K562 (cell line): ENCODE data around the gene PHF12. TPM values are rescaled to one million over a fixed set of nuclear protein-coding genes. Genes with fewer than 3 reads are reported as not detected.

Experiments used
- CTBP1 ChIP-seq: fragments of 450-650 bp; IDR thresholded peaks from 2 replicates; pipeline ENCODE4 v1.6.1; 2016; ENCODE audit warnings: borderline replicate concordance
- E2F6 ChIP-seq, 2 experiments: IDR thresholded peaks; 2 replicates each; pipeline ENCODE4 v1.6.1; 2011; ENCODE audit warnings: borderline replicate concordance in 1 of 2, control low read depth in 1 of 2, low read depth in 1 of 2, low read length in 1 of 2, mild to moderate bottlenecking in 1 of 2, mixed read lengths in 1 of 2, moderate library complexity in 1 of 2; ENCODE audit not compliant: insufficient read depth in 1 of 2, insufficient read length in 1 of 2, poor library complexity in 1 of 2, severe bottlenecking in 1 of 2; ENCODE audit errors: extremely low read depth in 1 of 2
- ESRRA ChIP-seq: fragments of 450-650 bp; IDR thresholded peaks from 2 replicates; pipeline ENCODE4 v1.6.1; 2014; ENCODE audit warnings: low read depth, mild to moderate bottlenecking, moderate library complexity, borderline replicate concordance
- FOXJ2 ChIP-seq: fragments of 200-800 bp; sonication (Bioruptor generic); IDR thresholded peaks from 2 replicates; pipeline ENCODE4 v1.6.1; 2016; ENCODE audit warnings: missing genetic modification characterization, missing compliant biosample characterization
- GTF2A2 ChIP-seq: IDR thresholded peaks from 2 replicates; pipeline ENCODE4 v1.6.1; 2016; ENCODE audit warnings: mild to moderate bottlenecking, missing genetic modification characterization, missing compliant biosample characterization
- HLTF ChIP-seq: fragments of 450-650 bp; IDR thresholded peaks from 2 replicates; pipeline ENCODE4 v1.6.1; 2016
- HNRNPLL ChIP-seq: fragments of 200-400 bp; formaldehyde crosslinking; IDR thresholded peaks from 2 replicates; pipeline ENCODE4 v1.6.1; 2017; ENCODE audit warnings: low read length, low read depth, mild to moderate bottlenecking; ENCODE audit not compliant: poor library complexity, severe bottlenecking
- HOXB6 ChIP-seq: fragments of 250-450 bp; sonication (Bioruptor Pico); IDR thresholded peaks from 2 replicates; pipeline ENCODE4 v1.5.1; 2022; ENCODE audit warnings: mild to moderate bottlenecking, borderline replicate concordance
- KHSRP ChIP-seq: fragments of 450-650 bp; IDR thresholded peaks from 2 replicates; pipeline ENCODE4 v1.6.1; 2017
- NCOA2 ChIP-seq, 2 experiments: fragments of 450-650 bp; IDR thresholded peaks; 2 replicates each; pipeline ENCODE4 v1.6.1; 2018; ENCODE audit warnings: mild to moderate bottlenecking in 2 of 2, moderate library complexity in 1 of 2; ENCODE audit not compliant: partially characterized antibody in 2 of 2
- NONO ChIP-seq, 2 experiments: fragments of 200-400 bp in 1 of 2; fragments of 450-650 bp in 1 of 2; formaldehyde crosslinking in 1 of 2; IDR thresholded peaks; 2 replicates each; pipeline ENCODE4 v1.6.1; 2017; ENCODE audit warnings: low read depth in 2 of 2, mild to moderate bottlenecking in 2 of 2, moderate library complexity in 2 of 2, low read length in 1 of 2
- PHF8 ChIP-seq: fragments of 200-600 bp; sonication (generic); IDR thresholded peaks from 2 replicates; pipeline ENCODE4 v1.6.1; 2012; ENCODE audit warnings: mixed run types, mild to moderate bottlenecking, inconsistent platforms, low read length, moderate library complexity, borderline replicate concordance
- POLR2H ChIP-seq: IDR thresholded peaks from 2 replicates; pipeline ENCODE4 v1.6.1; 2016; ENCODE audit warnings: missing genetic modification characterization, low read depth, mild to moderate bottlenecking, control low read depth, missing compliant biosample characterization, moderate library complexity
- RBBP5 ChIP-seq: fragments of 200-600 bp; sonication (generic); IDR thresholded peaks from 2 replicates; pipeline ENCODE4 v1.6.1; 2012; ENCODE audit warnings: borderline replicate concordance, mild to moderate bottlenecking, low read length, control low read depth, inconsistent platforms; ENCODE audit not compliant: insufficient read depth, poor library complexity, severe bottlenecking
- SPI1 ChIP-seq: IDR thresholded peaks from 2 replicates; pipeline ENCODE4 v1.6.1; 2011; ENCODE audit warnings: low read depth, low read length, control low read depth, borderline replicate concordance
- U2AF1 ChIP-seq: fragments of 200-400 bp; formaldehyde crosslinking; optimal IDR thresholded peaks from 2 replicates; pipeline ENCODE3; 2017; ENCODE audit warnings: mild to moderate bottlenecking, low read depth, low read length, moderate library complexity
- XRCC4 ChIP-seq: IDR thresholded peaks from one replicate; pipeline ENCODE4 v1.6.1; 2011; ENCODE audit not compliant: insufficient read depth, insufficient read length; ENCODE audit errors: extremely low read depth
- ZC3H4 ChIP-seq: sonication (generic); formaldehyde crosslinking; IDR thresholded peaks from 2 replicates; pipeline ENCODE4 v1.9.0; 2021; ENCODE audit warnings: missing genetic modification reagents, borderline replicate concordance
- ZNF12 ChIP-seq: sonication (generic); formaldehyde crosslinking; IDR thresholded peaks from 2 replicates; pipeline ENCODE4 v1.4.0; 2020; ENCODE audit warnings: mild to moderate bottlenecking, missing genetic modification reagents
- ZNF830 ChIP-seq: fragments of 250-450 bp; sonication (Bioruptor Pico); IDR thresholded peaks from 2 replicates; pipeline ENCODE4 v1.5.0; 2021; ENCODE audit warnings: mild to moderate bottlenecking
- polyA plus RNA-seq, 8 experiments: library from polyadenylated mRNA; depleted of rRNA in 4 of 8; stranded (reverse) in 5 of 8; unstranded in 3 of 8; fragments of >200 nt; fragmentation: Nextera tagmentation in 2 of 8; fragmentation: Illumina TruSeq in 1 of 8; extraction: Ambion mirVana in 2 of 8; extraction: Trizol in 1 of 8; gene quantifications; 2 replicates each; pipeline versions ENCODE4 v1.2.1 to v1.2.3, GENCODE V29; 2011 to 2014; ENCODE audit warnings: inconsistent platforms in 1 of 8, missing spikeins in 1 of 8
- total RNA-seq, 7 experiments: library from RNA; depleted of rRNA in 6 of 7; stranded (reverse); fragments of >200 nt in 6 of 7; fragmentation: Illumina TruSeq in 2 of 7; extraction: Trizol in 2 of 7; gene quantifications; 2 replicates each; pipeline versions ENCODE4 v1.2.1 to v1.2.3, GENCODE V29; 2011 to 2021; ENCODE audit warnings: low replicate concordance in 1 of 7
- TF ChIP-seq, protein P1 (sequence below): fragments of 250-450 bp; sonication (Bioruptor Pico); IDR thresholded peaks from 2 replicates; pipeline ENCODE4 v1.9.0; 2021; ENCODE audit warnings: mild to moderate bottlenecking, inconsistent platforms
- TF ChIP-seq, protein P2 (sequence below): fragments of 450-650 bp; IDR thresholded peaks from 2 replicates; pipeline ENCODE4 v1.6.1; 2016; ENCODE audit warnings: antibody characterized with exemption

PHF12 gene
- total and polyA plus RNA-seq, 9 of the 15 experiments (the other 6 are each of a cell fraction or from before 2014, with no cell fraction given), result 0.82 to 31.3 (median 13.5) TPM

DNA sequence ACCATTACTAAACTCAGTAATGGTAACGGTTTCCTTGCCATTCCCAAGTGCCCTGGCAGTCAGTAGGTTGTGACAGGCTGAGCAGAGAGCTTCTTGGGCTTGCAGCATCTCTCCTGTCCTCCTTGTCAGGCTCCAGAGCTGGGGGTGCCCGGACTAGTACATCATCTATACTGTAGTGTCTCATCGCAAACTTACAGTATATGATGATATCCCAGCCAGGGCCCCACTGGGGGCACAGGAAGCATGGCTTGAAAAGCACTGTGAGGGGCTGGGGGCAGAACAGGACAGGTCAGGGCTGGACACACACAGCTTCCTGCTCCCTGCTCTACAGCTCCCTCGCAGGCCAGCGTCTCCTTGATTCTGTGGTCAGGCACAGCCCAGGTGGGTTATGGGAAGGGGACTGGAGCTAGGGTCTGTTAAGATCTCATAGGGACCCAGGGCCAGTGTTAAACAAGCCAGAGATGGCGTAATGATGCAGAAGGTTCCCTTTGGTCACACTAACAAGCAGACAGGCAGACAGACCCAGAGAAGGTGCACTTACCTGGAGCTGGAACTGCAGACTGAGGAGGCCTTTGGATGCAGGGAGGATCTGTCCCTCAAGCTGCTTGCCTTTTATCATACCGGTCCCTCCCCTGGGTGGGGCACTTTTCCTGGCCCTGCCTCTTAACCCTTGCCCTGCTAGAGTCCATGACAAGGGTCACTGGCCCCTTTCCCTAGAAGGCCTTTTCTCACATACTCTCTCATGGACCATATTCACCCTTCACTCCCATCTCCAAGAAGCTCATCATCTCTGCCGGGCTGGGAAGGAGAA, 89.7 kb downstream of the PHF12 start (continued):
- TF ChIP-seq, protein P1, sequence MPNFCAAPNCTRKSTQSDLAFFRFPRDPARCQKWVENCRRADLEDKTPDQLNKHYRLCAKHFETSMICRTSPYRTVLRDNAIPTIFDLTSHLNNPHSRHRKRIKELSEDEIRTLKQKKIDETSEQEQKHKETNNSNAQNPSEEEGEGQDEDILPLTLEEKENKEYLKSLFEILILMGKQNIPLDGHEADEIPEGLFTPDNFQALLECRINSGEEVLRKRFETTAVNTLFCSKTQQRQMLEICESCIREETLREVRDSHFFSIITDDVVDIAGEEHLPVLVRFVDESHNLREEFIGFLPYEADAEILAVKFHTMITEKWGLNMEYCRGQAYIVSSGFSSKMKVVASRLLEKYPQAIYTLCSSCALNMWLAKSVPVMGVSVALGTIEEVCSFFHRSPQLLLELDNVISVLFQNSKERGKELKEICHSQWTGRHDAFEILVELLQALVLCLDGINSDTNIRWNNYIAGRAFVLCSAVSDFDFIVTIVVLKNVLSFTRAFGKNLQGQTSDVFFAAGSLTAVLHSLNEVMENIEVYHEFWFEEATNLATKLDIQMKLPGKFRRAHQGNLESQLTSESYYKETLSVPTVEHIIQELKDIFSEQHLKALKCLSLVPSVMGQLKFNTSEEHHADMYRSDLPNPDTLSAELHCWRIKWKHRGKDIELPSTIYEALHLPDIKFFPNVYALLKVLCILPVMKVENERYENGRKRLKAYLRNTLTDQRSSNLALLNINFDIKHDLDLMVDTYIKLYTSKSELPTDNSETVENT (CRISPR knock-in tag), result 0 out of 2 replicates have a peak, but pooled peaks have one; percentile 47
- TF ChIP-seq KHSRP (no peak), HOXB6 (CRISPR knock-in tag) (no peak), XRCC4 (no peak), GTF2A2 (tag) (0 out of 2 replicates have a peak, but pooled peaks have one; percentile 45), FOXJ2 (tag) (no peak), ESRRA (peak; percentile 73; the same call in 1 of the 2 replicates), HNRNPLL (no peak), NCOA2 (IDR thresholded peaks at IDR 0.05; ENCODE audit: partially characterized antibody in 2 of 2) (no peak), U2AF1 (no peak), POLR2H (tag) (no peak; the same call in 1 of the 2 replicates), ZNF12 (CRISPR knock-in tag) (no peak), E2F6 (IDR thresholded peaks at IDR 0.05; ENCODE audit: borderline replicate concordance in 1 of 2, extremely low read depth in 1 of 2, insufficient read depth in 1 of 2, insufficient read length in 1 of 2, low read depth in 1 of 2, low read length in 1 of 2, poor library complexity in 1 of 2, severe bottlenecking in 1 of 2) (peak in 1 of 2 experiments; percentile 12), PHF8 (peak; percentile 71; the same call in 1 of the 2 replicates), ZNF830 (CRISPR knock-in tag) (no peak), ZC3H4 (no peak; the same call in 1 of the 2 replicates), SPI1 (no peak), RBBP5 (peak; percentile 26), NONO (IDR thresholded peaks at IDR 0.05; ENCODE audit: low read depth in 2 of 2, low read length in 1 of 2) (no peak), CTBP1 (peak; percentile 97), HLTF (peak; percentile 9; the same call in 1 of the 2 replicates)
- TF ChIP-seq, protein P2, sequence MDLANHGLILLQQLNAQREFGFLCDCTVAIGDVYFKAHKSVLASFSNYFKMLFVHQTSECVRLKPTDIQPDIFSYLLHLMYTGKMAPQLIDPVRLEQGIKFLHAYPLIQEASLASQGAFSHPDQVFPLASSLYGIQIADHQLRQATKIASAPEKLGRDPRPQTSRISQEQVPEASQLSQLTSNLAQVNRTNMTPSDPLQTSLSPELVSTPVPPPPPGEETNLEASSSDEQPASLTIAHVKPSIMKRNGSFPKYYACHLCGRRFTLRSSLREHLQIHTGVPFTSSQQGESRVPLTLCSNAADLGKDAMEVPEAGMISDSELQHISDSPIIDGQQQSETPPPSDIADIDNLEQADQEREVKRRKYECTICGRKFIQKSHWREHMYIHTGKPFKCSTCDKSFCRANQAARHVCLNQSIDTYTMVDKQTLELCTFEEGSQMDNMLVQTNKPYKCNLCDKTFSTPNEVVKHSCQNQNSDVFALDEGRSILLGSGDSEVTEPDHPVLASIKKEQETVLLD, result peak; percentile 64
